ENCODE measurements around the gene ADAMTS16.

ADAMTS16 gene

DNA sequence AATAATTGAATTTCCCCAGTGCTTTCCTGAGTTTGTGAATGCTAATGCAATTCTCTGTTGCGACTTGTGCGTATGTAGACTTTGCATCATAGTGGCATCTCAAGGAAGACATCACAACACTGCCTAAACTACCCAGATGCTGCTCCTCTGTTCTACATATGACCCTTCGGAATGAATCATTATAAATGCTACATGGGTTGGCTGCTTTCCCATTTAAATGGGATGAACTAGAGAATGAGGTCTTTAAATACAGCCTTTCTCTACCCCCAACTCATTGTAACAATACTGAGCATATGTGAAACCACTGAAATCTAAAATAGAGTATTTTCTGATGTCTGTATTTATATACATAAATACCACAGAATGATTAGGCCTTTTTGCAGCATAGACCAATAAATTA is 145.8 kb downstream of the ADAMTS16 start:
- ATAC-seq, result no peak
- no peak for TF ChIP-seq ARNTL (CRISPR knock-in tag; IDR thresholded peaks at IDR 0.05; ENCODE audit: borderline replicate concordance, low read depth)
- no peak for TF ChIP-seq TOX (CRISPR knock-in tag; IDR thresholded peaks at IDR 0.05; ENCODE audit: borderline replicate concordance)
- no peak for TF ChIP-seq OSR1 (CRISPR knock-in tag; IDR thresholded peaks at IDR 0.05)
- TF ChIP-seq, protein P1, sequence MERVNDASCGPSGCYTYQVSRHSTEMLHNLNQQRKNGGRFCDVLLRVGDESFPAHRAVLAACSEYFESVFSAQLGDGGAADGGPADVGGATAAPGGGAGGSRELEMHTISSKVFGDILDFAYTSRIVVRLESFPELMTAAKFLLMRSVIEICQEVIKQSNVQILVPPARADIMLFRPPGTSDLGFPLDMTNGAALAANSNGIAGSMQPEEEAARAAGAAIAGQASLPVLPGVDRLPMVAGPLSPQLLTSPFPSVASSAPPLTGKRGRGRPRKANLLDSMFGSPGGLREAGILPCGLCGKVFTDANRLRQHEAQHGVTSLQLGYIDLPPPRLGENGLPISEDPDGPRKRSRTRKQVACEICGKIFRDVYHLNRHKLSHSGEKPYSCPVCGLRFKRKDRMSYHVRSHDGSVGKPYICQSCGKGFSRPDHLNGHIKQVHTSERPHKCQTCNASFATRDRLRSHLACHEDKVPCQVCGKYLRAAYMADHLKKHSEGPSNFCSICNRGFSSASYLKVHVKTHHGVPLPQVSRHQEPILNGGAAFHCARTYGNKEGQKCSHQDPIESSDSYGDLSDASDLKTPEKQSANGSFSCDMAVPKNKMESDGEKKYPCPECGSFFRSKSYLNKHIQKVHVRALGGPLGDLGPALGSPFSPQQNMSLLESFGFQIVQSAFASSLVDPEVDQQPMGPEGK (CRISPR knock-in tag; IDR thresholded peaks at IDR 0.05; ENCODE audit: borderline replicate concordance), result no peak
- TF ChIP-seq ZFP3 (CRISPR knock-in tag; IDR thresholded peaks at IDR 0.05), result no peak
- no peak for TF ChIP-seq TCF4 (CRISPR knock-in tag; IDR thresholded peaks at IDR 0.05; ENCODE audit: borderline replicate concordance)
- TF ChIP-seq PPARA (CRISPR knock-in tag; IDR thresholded peaks at IDR 0.05; ENCODE audit: borderline replicate concordance), result no peak
- no peak for TF ChIP-seq RARB (CRISPR knock-in tag; IDR thresholded peaks at IDR 0.05)
- no peak for TF ChIP-seq ISL1 (CRISPR knock-in tag; IDR thresholded peaks at IDR 0.05)
- no peak for TF ChIP-seq ZNF565 (CRISPR knock-in tag; conservative IDR thresholded peaks at IDR 0.05; ENCODE audit: low read depth)
- no peak for TF ChIP-seq ZNF70 (CRISPR knock-in tag; IDR thresholded peaks at IDR 0.05)
- no peak for TF ChIP-seq ZC3H10 (CRISPR knock-in tag; IDR thresholded peaks at IDR 0.05)
- no peak for TF ChIP-seq SNAI2 (CRISPR knock-in tag; IDR thresholded peaks at IDR 0.05)
- TF ChIP-seq BACH2 (CRISPR knock-in tag; IDR thresholded peaks at IDR 0.05; ENCODE audit: borderline replicate concordance), result no peak
- TF ChIP-seq, protein P2, sequence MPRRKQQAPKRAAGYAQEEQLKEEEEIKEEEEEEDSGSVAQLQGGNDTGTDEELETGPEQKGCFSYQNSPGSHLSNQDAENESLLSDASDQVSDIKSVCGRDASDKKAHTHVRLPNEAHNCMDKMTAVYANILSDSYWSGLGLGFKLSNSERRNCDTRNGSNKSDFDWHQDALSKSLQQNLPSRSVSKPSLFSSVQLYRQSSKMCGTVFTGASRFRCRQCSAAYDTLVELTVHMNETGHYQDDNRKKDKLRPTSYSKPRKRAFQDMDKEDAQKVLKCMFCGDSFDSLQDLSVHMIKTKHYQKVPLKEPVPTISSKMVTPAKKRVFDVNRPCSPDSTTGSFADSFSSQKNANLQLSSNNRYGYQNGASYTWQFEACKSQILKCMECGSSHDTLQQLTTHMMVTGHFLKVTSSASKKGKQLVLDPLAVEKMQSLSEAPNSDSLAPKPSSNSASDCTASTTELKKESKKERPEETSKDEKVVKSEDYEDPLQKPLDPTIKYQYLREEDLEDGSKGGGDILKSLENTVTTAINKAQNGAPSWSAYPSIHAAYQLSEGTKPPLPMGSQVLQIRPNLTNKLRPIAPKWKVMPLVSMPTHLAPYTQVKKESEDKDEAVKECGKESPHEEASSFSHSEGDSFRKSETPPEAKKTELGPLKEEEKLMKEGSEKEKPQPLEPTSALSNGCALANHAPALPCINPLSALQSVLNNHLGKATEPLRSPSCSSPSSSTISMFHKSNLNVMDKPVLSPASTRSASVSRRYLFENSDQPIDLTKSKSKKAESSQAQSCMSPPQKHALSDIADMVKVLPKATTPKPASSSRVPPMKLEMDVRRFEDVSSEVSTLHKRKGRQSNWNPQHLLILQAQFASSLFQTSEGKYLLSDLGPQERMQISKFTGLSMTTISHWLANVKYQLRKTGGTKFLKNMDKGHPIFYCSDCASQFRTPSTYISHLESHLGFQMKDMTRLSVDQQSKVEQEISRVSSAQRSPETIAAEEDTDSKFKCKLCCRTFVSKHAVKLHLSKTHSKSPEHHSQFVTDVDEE (CRISPR knock-in tag; IDR thresholded peaks at IDR 0.05), result no peak
- no peak for TF ChIP-seq ZFP30 (CRISPR knock-in tag; IDR thresholded peaks at IDR 0.05)
- TF ChIP-seq, protein P3, sequence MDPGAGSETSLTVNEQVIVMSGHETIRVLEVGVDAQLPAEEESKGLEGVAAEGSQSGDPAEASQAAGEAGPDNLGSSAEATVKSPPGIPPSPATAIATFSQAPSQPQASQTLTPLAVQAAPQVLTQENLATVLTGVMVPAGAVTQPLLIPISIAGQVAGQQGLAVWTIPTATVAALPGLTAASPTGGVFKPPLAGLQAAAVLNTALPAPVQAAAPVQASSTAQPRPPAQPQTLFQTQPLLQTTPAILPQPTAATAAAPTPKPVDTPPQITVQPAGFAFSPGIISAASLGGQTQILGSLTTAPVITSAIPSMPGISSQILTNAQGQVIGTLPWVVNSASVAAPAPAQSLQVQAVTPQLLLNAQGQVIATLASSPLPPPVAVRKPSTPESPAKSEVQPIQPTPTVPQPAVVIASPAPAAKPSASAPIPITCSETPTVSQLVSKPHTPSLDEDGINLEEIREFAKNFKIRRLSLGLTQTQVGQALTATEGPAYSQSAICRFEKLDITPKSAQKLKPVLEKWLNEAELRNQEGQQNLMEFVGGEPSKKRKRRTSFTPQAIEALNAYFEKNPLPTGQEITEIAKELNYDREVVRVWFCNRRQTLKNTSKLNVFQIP (CRISPR knock-in tag; IDR thresholded peaks at IDR 0.05; ENCODE audit: borderline replicate concordance, low read depth), result no peak
- no peak for TF ChIP-seq CSDC2 (CRISPR knock-in tag; IDR thresholded peaks at IDR 0.05)
- no peak for TF ChIP-seq GLIS3 (CRISPR knock-in tag; IDR thresholded peaks at IDR 0.05)

DNA sequence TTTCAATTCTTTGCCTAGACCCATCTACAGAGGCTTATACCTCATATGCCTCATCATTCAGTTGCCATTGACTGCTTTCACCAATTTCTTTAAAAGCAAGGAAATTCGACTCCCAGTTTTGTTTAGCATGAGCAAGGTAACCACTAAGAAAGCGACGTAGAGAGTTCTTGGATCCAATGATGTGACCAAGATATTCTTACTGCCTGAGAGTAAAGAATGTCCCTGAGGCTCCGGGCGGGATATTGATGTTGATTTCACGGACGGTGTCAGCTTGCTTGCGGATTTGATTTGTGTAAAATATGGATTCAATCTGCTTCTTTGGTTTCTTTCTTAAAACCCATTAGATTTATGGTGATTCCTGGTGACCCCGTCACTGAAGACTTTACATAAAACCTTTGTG is 147.3 kb downstream of the ADAMTS16 start:
- ATAC-seq, result no peak
- TF ChIP-seq ZNF565 (CRISPR knock-in tag; conservative IDR thresholded peaks at IDR 0.05; ENCODE audit: low read depth) (no peak), OSR1 (CRISPR knock-in tag; IDR thresholded peaks at IDR 0.05) (no peak), PPARA (CRISPR knock-in tag; IDR thresholded peaks at IDR 0.05; ENCODE audit: borderline replicate concordance) (no peak), ZNF70 (CRISPR knock-in tag; IDR thresholded peaks at IDR 0.05) (no peak), ISL1 (CRISPR knock-in tag; IDR thresholded peaks at IDR 0.05) (no peak), GLIS3 (CRISPR knock-in tag; IDR thresholded peaks at IDR 0.05) (no peak), TOX (CRISPR knock-in tag; IDR thresholded peaks at IDR 0.05; ENCODE audit: borderline replicate concordance) (no peak), RARB (CRISPR knock-in tag; IDR thresholded peaks at IDR 0.05) (no peak), ZFP30 (CRISPR knock-in tag; IDR thresholded peaks at IDR 0.05) (no peak), ZC3H10 (CRISPR knock-in tag; IDR thresholded peaks at IDR 0.05) (no peak), TCF4 (CRISPR knock-in tag; IDR thresholded peaks at IDR 0.05; ENCODE audit: borderline replicate concordance) (no peak), ESRRG (CRISPR knock-in tag; IDR thresholded peaks at IDR 0.05) (no peak), ARNTL (CRISPR knock-in tag; IDR thresholded peaks at IDR 0.05; ENCODE audit: borderline replicate concordance, low read depth) (no peak), ZFP3 (CRISPR knock-in tag; IDR thresholded peaks at IDR 0.05) (no peak), CSDC2 (CRISPR knock-in tag; IDR thresholded peaks at IDR 0.05) (no peak)
- TF ChIP-seq, protein P4, sequence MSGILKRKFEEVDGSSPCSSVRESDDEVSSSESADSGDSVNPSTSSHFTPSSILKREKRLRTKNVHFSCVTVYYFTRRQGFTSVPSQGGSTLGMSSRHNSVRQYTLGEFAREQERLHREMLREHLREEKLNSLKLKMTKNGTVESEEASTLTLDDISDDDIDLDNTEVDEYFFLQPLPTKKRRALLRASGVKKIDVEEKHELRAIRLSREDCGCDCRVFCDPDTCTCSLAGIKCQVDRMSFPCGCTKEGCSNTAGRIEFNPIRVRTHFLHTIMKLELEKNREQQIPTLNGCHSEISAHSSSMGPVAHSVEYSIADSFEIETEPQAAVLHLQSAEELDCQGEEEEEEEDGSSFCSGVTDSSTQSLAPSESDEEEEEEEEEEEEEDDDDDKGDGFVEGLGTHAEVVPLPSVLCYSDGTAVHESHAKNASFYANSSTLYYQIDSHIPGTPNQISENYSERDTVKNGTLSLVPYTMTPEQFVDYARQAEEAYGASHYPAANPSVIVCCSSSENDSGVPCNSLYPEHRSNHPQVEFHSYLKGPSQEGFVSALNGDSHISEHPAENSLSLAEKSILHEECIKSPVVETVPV (CRISPR knock-in tag; IDR thresholded peaks at IDR 0.05), result no peak
- TF ChIP-seq, protein P3 (CRISPR knock-in tag; IDR thresholded peaks at IDR 0.05; ENCODE audit: borderline replicate concordance, low read depth), result no peak
- TF ChIP-seq, protein P5, sequence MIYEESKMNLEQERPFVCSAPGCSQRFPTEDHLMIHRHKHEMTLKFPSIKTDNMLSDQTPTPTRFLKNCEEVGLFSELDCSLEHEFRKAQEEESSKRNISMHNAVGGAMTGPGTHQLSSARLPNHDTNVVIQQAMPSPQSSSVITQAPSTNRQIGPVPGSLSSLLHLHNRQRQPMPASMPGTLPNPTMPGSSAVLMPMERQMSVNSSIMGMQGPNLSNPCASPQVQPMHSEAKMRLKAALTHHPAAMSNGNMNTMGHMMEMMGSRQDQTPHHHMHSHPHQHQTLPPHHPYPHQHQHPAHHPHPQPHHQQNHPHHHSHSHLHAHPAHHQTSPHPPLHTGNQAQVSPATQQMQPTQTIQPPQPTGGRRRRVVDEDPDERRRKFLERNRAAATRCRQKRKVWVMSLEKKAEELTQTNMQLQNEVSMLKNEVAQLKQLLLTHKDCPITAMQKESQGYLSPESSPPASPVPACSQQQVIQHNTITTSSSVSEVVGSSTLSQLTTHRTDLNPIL (CRISPR knock-in tag; IDR thresholded peaks at IDR 0.05; ENCODE audit: low read depth), result no peak

All from SK-N-SH treated with all-trans-retinoic acid at 6 μM for 48 hours (cell line).